C1 segment of cervical spinal cord (tissue), 14 donors: Measurements from ENCODE around the gene AFAP1L2.

Experiments
- DNase-seq, 14 donors: peaks; one replicate each; lab custom pipeline; 2025; lab: John Stamatoyannopoulos, UW

Gene AFAP1L2

GRCh38 chr10:114404171-114405010 is at the start of gene AFAP1L2:
Gene AFAP1L2, minus strand, starts transcription at chr10:114404502. Its CDS starts 47 bp downstream, at chr10:114404455.
- no peak for DNase-seq

- no peak for DNase-seq
Observed at GRCh38 chr10:114453576-114453975, 49.3 kb upstream of the AFAP1L2 start.

- no peak for DNase-seq
Observed at GRCh38 chr10:114448897-114449296, 44.6 kb upstream of the AFAP1L2 start.

- no peak for DNase-seq
Observed at GRCh38 chr10:114445332-114445731, 41.0 kb upstream of the AFAP1L2 start.

GRCh38 chr10:114444819-114445218 is 40.5 kb upstream of the AFAP1L2 start:
- DNase-seq, result no peak

- no peak for DNase-seq
Observed at GRCh38 chr10:114442091-114442630, 37.9 kb upstream of the AFAP1L2 start.

GRCh38 chr10:114441107-114441506 is 36.8 kb upstream of the AFAP1L2 start:
- DNase-seq, result no peak

GRCh38 chr10:114437473-114438292 is 33.4 kb upstream of the AFAP1L2 start:
- no peak for DNase-seq

- no peak for DNase-seq
Observed at GRCh38 chr10:114436941-114437340, 32.6 kb upstream of the AFAP1L2 start.

- DNase-seq, result no peak
Observed at GRCh38 chr10:114432566-114433093, 28.3 kb upstream of the AFAP1L2 start.

GRCh38 chr10:114431414-114432135 is 27.3 kb upstream of the AFAP1L2 start:
- no peak for DNase-seq

GRCh38 chr10:114430688-114431413 is 26.5 kb upstream of the AFAP1L2 start:
- DNase-seq, result no peak

- DNase-seq, result no peak
Observed at GRCh38 chr10:114429581-114430335, 25.5 kb upstream of the AFAP1L2 start.

GRCh38 chr10:114427124-114427852 is 23.0 kb upstream of the AFAP1L2 start:
- peak in 1 of 14 donors; percentile 27 for DNase-seq

GRCh38 chr10:114426476-114426875 is 22.2 kb upstream of the AFAP1L2 start:
- no peak for DNase-seq

GRCh38 chr10:114420811-114421485 is 16.6 kb upstream of the AFAP1L2 start:
- DNase-seq, result no peak

GRCh38 chr10:114418109-114418508 is 13.8 kb upstream of the AFAP1L2 start:
- DNase-seq, result no peak

- peak in 1 of 14 donors; percentile 34 for DNase-seq
Observed at GRCh38 chr10:114412907-114413797, 8.8 kb upstream of the AFAP1L2 start.
